GM12874 (cell line): ENCODE data around the gene SLC6A13.

Experiments used
- CTCF ChIP-seq: IDR thresholded peaks from 2 replicates; pipeline ENCODE4 v1.5.1; 2011; ENCODE audit warnings: low read depth, mild to moderate bottlenecking, control low read depth, low read length, moderate library complexity; ENCODE audit not compliant: insufficient read depth

SLC6A13 gene

GRCh38 chr12:218728-219590 is 43.7 kb downstream of the SLC6A13 start:
- TF ChIP-seq CTCF, result no peak

DNA sequence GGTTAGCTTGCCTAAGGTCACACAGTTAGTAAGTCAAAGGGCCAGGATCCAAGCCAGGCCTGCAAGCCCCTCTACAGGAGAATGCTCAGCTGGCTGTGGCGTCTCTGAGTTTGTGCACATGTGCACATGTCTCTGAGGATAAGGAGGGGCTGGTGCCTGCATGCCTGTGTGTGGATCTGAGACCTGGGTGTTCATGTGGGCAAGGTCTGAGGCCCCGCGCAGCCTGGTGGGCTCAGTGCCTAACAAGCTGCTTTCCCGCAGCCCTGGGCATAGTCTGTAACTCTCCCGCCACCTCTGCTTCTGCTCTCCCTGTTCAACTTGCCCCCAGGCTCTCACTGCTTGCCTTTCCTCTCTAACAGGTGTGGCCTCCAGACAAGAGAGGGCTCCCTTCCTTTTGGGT is 44.4 kb downstream of the SLC6A13 start:
- no peak for TF ChIP-seq CTCF

GRCh38 chr12:215116-215515 is 47.5 kb downstream of the SLC6A13 start:
- TF ChIP-seq CTCF, result no peak

DNA sequence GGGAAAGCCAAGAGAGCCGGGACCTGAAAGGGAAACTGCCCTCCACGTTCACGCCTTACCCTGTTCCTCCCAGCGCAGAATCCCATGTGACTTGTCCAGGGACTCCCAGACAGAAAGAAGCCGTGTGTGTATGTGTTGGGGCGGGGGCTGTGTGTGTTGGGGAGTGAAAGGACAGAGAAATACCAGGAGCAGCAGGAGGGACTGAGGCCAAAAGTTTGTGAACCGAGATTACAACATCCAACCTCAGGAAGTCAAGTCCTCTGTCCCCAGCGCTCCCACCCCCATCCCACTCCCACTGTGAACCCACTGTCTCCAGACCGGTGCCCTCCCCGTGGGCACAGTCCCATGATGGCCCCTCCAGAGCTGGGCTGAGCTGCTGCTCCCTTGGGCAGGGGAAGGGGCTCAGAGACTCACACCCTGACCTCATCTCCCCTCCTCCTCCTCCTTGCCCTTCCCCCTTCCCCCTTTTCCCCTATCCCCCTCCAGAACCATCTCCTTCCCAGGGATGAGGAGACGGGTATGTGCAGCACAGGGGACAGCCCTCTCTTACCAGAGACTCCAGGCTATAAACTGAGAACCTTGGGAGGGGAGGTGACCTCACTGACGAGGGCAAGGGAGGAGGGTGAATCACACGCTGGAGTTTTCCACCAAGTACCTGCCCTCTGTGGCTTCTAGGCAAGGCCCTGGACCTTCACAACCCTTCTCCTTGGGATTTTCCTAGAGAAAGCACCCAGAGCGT is 48.5 kb downstream of the SLC6A13 start, which contains the start of gene SLC6A12:
SLC6A12 (minus strand) TSS at position 155 of the 739 bp plus-strand sequence. CDS start 4,171 bp downstream, outside the sequence.
- TF ChIP-seq CTCF, result no peak

GRCh38 chr12:213527-213932 is 49.1 kb downstream of the SLC6A13 start:
- no peak for TF ChIP-seq CTCF

DNA sequence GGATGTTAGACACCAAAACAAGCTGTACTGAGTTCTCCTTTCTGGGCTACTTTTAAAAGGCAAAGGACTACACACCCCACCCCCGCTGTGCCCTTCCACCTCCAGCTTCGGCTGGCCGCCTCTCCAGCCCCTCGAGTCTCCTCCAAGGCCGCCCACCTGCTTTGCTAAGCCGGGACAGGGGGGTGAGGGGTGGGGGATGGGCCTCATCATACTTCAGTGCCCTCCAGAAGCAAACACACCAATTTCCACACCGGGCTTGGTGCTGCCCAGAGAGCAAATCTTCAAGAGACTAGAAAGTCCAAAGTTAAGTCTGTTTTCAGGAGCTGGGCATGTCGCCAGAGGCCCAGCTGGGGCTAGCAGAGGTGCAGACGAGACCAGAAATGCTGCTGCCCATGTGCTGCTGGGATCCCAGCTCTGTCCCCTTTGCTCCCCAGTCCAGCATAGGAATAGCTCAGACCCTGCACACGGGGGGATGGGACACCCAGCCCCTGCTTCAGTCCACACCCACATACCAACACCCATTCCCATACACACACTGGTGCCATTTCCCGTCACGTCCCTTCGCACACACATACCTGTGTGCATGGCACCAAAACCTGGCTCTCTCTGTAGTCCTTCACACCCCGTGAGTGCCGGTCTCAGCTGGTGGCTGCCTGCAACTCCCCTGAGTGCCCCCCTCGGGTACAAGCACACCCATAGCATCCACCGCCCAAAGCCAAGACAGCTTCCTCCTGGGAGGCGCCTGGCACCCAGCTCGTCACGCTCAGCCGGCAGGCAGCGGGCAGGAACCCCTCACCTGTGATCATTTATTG is 49.7 kb downstream of the SLC6A13 start:
- TF ChIP-seq CTCF, result no peak

GRCh38 chr12:212415-212714 is 50.3 kb downstream of the SLC6A13 start:
- no peak for TF ChIP-seq CTCF
